Esophagus muscularis mucosa (tissue), 4 donors: Measurements from ENCODE around the gene ASB2. TPM values are rescaled to one million over a fixed set of nuclear protein-coding genes. Genes with fewer than 3 reads are reported as not detected.

Experiments
- DNase-seq: peaks from one replicate; pipeline ENCODE4 v3.0.0-alpha.2; 2017; ENCODE audit errors: extremely low spot score
- H3K27ac ChIP-seq, 4 donors: fragments of 200-600 bp; sonication (generic); replicated peaks in 1 of 4; 1 replicate in 3 of 4; 2 replicates in 1 of 4; pipeline ENCODE4 v1.5.1; 2016 to 2019; ENCODE audit warnings: mild to moderate bottlenecking in 1 of 4
- H3K27me3 ChIP-seq, 4 donors: fragments of 200-600 bp; sonication (generic); one replicate each; pipeline versions ENCODE4 v1.5.1 to v1.6.0; 2016 to 2019
- H3K36me3 ChIP-seq, 4 donors: fragments of 200-600 bp; sonication (generic); one replicate each; pipeline ENCODE4 v1.5.1; 2016 to 2019
- H3K4me1 ChIP-seq, 4 donors: fragments of 200-600 bp; sonication (generic); one replicate each; pipeline ENCODE4 v1.5.1; 2016 to 2019
- H3K4me3 ChIP-seq, 4 donors: fragments of 200-600 bp; sonication (generic); 1 replicate in 2 of 4; 2 replicates in 2 of 4; pipeline ENCODE4 v1.5.1; 2016 to 2019; ENCODE audit warnings: mild to moderate bottlenecking in 4 of 4, moderate library complexity in 1 of 4
- H3K9me3 ChIP-seq, 4 donors: fragments of 200-600 bp; sonication (generic); 1 replicate in 3 of 4; 2 replicates in 1 of 4; pipeline ENCODE4 v1.5.1; 2016 to 2019
- CTCF ChIP-seq, 3 experiments: fragments of 200-600 bp in 2 of 3; fragments of 450-650 bp in 1 of 3; sonication (generic) in 2 of 3; IDR thresholded peaks; one replicate each; pipeline ENCODE4 v1.5.1; 2017 to 2019; ENCODE audit warnings: antibody characterized with exemption in 3 of 3, mild to moderate bottlenecking in 2 of 3, moderate library complexity in 1 of 3
- EP300 ChIP-seq: sonication (generic); formaldehyde crosslinking; IDR thresholded peaks from one replicate; pipeline ENCODE4 v1.6.1; 2017; ENCODE audit warnings: antibody characterized with exemption
- POLR2A ChIP-seq: fragments of 450-650 bp; IDR thresholded peaks from one replicate; pipeline ENCODE4 v1.6.1; 2017; ENCODE audit warnings: antibody characterized with exemption, moderate library complexity, mild to moderate bottlenecking, low read depth
- POLR2AphosphoS5 ChIP-seq, 2 donors: sonication (generic); formaldehyde crosslinking; IDR thresholded peaks; one replicate each; pipeline ENCODE4 v1.6.1; 2017; ENCODE audit warnings: antibody characterized with exemption in 2 of 2
- WGBS: methylation state at CpG from one replicate; pipeline ENCODE4 v1.1.5; 2018; 5-methylcytosine and 5-hydroxymethylcytosine counted together
- intact Hi-C: fragments of 100-400 bp; cut with DNase I; formaldehyde crosslinking; loops from one replicate; pipeline ENCODE4 v1.15.1; 2023
- total RNA-seq, 4 donors: library from RNA; depleted of rRNA; stranded (reverse); fragments of >200 nt; gene quantifications; one replicate each; pipeline versions ENCODE4 v1.1.0 to v1.2.1, GENCODE V29; 2016

Gene ASB2
- total RNA-seq, 4 donors from 2014 or later, result 53.5 to 164 (median 105) TPM

- no peak for DNase-seq
- Histone ChIP-seq H3K27ac (no peak overlapping the region), H3K4me3 (no peak overlapping the region), H3K36me3 (no peaks in the 10 kb centered on the region), H3K4me1 (peaks cover 0 to 4% (median 0%) of the 10 kb centered on the region in 4 donors), H3K9me3 (no peaks in the 10 kb centered on the region), H3K27me3 (no peaks in the 10 kb centered on the region)
- TF ChIP-seq POLR2A, result no peak
- TF ChIP-seq POLR2AphosphoS5 (IDR thresholded peaks at IDR 0.05), result no peak
- no peak for TF ChIP-seq CTCF (IDR thresholded peaks at IDR 0.05)
- TF ChIP-seq EP300, result no peak
- intact Hi-C loops, result no loop called here
- 92% methylated on average over 7 of the region's 8 CpGs for WGBS
Measured at GRCh38 chr14:94016446-94016976, 40.1 kb upstream of the ASB2 start.

- DNase-seq, result no peak
- WGBS, result 76% methylated on average over 2 of the region's 2 CpGs
- TF ChIP-seq CTCF (IDR thresholded peaks at IDR 0.05), result no peak
- no peak for TF ChIP-seq EP300
- TF ChIP-seq POLR2A, result no peak
- no peak for TF ChIP-seq POLR2AphosphoS5 (IDR thresholded peaks at IDR 0.05)
Measured at GRCh38 chr14:94015223-94015622, 38.9 kb upstream of the ASB2 start.

GRCh38 chr14:94014382-94014781, 38.0 kb upstream of the ASB2 start:
- DNase-seq, result no peak
- 62% methylated on average over 6 of the region's 6 CpGs for WGBS

More at GRCh38 chr14:94015223-94015622, 38.9 kb upstream of the ASB2 start:
- Histone ChIP-seq H3K27me3 (no peaks in the 10 kb centered on the region), H3K27ac (no peak overlapping the region), H3K4me3 (no peak overlapping the region), H3K9me3 (no peaks in the 10 kb centered on the region), H3K36me3 (no peaks in the 10 kb centered on the region), H3K4me1 (peaks cover 0 to 4% (median 0%) of the 10 kb centered on the region in 4 donors)
- intact Hi-C loops, result no loop called here

GRCh38 chr14:94011795-94012194, 35.4 kb upstream of the ASB2 start:
- Histone ChIP-seq H3K27me3 (no peaks in the 10 kb centered on the region), H3K4me3 (no peak overlapping the region), H3K36me3 (no peaks in the 10 kb centered on the region), H3K27ac (no peak overlapping the region), H3K9me3 (no peaks in the 10 kb centered on the region), H3K4me1 (peaks cover 0 to 11% (median 6%) of the 10 kb centered on the region in 4 donors)
- intact Hi-C loops, result no loop called here
- no peak for DNase-seq
- WGBS, result 42% methylated on average over 2 of the region's 2 CpGs
- TF ChIP-seq EP300 (no peak), CTCF (IDR thresholded peaks at IDR 0.05) (no peak), POLR2A (no peak), POLR2AphosphoS5 (IDR thresholded peaks at IDR 0.05) (no peak)

More at GRCh38 chr14:94014382-94014781, 38.0 kb upstream of the ASB2 start:
- Histone ChIP-seq H3K36me3 (no peaks in the 10 kb centered on the region), H3K4me3 (no peak overlapping the region), H3K27ac (no peak overlapping the region), H3K27me3 (no peaks in the 10 kb centered on the region), H3K9me3 (no peaks in the 10 kb centered on the region), H3K4me1 (peaks cover 0 to 8% (median 5%) of the 10 kb centered on the region in 4 donors)
- TF ChIP-seq EP300 (no peak), POLR2A (no peak), POLR2AphosphoS5 (IDR thresholded peaks at IDR 0.05) (no peak), CTCF (IDR thresholded peaks at IDR 0.05) (no peak)
- intact Hi-C loops, result no loop called here

- no peaks in the 10 kb centered on the region for H3K9me3 ChIP-seq
- TF ChIP-seq POLR2AphosphoS5 (IDR thresholded peaks at IDR 0.05) (no peak), EP300 (no peak), POLR2A (no peak)
- 85% methylated on average over 6 of the region's 6 CpGs for WGBS
- no peak for DNase-seq
- H3K27me3 ChIP-seq, result no peaks in the 10 kb centered on the region
- H3K27ac ChIP-seq, result no peak overlapping the region
- no peak overlapping the region for H3K4me3 ChIP-seq
- H3K36me3 ChIP-seq, result no peaks in the 10 kb centered on the region
- intact Hi-C loops, result no loop called here
- H3K4me1 ChIP-seq, result peaks cover 0 to 11% (median 6%) of the 10 kb centered on the region in 4 donors
Measured at GRCh38 chr14:94010625-94011024, 34.3 kb upstream of the ASB2 start.
